Suppressor macrophage treated with lipopolysaccharide for 1 hour (primary cell): ENCODE data around the gene KHK.

Source experiments
- DNase-seq, 3 donors: peaks; one replicate each; pipeline ENCODE4 v3.0.0-alpha.2; 2020 to 2022

Gene KHK

GRCh38 chr2:27082773-27083409 lies 3.7 kb upstream of the KHK start:
- DNase-seq = no peak

- no peak for DNase-seq
Observed at GRCh38 chr2:27083410-27084296, 2.9 kb upstream of the KHK start.

- DNase-seq = no peak
Observed at GRCh38 chr2:27084297-27085061, 2.1 kb upstream of the KHK start.

- DNase-seq = no peak
Observed at GRCh38 chr2:27085062-27085672, 1.4 kb upstream of the KHK start.

GRCh38 chr2:27085673-27086089 lies 891 bp upstream of the KHK start:
- peak; percentile 74 to 83 (median 76) for DNase-seq

GRCh38 chr2:27086090-27086723 lies 365 bp upstream of the KHK start:
- DNase-seq = peak; percentile 97 to 99 (median 99)

- no peak for DNase-seq
Observed at GRCh38 chr2:27087823-27088410, 1.3 kb downstream of the KHK start.

- DNase-seq = no peak
Observed at GRCh38 chr2:27088634-27089033, 2.1 kb downstream of the KHK start.

GRCh38 chr2:27089111-27089954 lies 2.8 kb downstream of the KHK start:
- no peak for DNase-seq

- no peak for DNase-seq
Observed at GRCh38 chr2:27091746-27092695, 5.4 kb downstream of the KHK start.

- no peak for DNase-seq
Observed at GRCh38 chr2:27092696-27093429, 6.3 kb downstream of the KHK start.

- no peak for DNase-seq
Observed at GRCh38 chr2:27093430-27094352, 7.1 kb downstream of the KHK start.

- DNase-seq = no peak
Observed at GRCh38 chr2:27094353-27094984, 7.9 kb downstream of the KHK start.

GRCh38 chr2:27095427-27095744 lies 8.8 kb downstream of the KHK start:
- DNase-seq = no peak

- peak; percentile 49 to 62 (median 56) for DNase-seq
Observed at GRCh38 chr2:27095745-27096651, 9.4 kb downstream of the KHK start.

- DNase-seq = peak; percentile 81 to 83 (median 83)
Observed at GRCh38 chr2:27096748-27097297, 10.3 kb downstream of the KHK start.
